C4-2B (cell line): ENCODE data around the gene AP2S1.

Source experiments
- ZFX ChIP-seq: fragments of 450-650 bp; IDR thresholded peaks from 2 replicates; pipeline ENCODE4 v1.6.1; 2017
- TF ChIP-seq, protein P1 (sequence below): fragments of 450-650 bp; conservative IDR thresholded peaks from 2 replicates; pipeline ENCODE4 v1.5.1; 2017; ENCODE audit warnings: mild to moderate bottlenecking

DNA sequence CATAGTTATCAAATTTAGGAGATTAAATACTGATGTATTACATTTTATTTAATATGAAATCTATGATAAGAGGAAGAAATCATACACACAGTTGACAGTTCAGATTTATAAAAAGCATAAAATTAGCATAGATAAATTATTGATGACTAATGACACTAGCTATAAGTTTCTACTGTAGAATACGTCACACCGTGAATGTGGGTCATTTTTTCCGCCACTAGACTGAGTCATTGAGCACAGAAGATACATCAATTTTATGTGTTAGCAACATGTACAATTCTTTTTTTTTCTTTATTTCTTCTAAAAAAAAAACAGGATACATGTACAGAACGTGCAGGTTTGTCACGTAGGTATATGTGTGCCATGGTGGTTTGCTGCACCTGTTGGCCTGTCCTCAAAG, 22.2 kb downstream of the AP2S1 start:
- TF ChIP-seq, protein P1, sequence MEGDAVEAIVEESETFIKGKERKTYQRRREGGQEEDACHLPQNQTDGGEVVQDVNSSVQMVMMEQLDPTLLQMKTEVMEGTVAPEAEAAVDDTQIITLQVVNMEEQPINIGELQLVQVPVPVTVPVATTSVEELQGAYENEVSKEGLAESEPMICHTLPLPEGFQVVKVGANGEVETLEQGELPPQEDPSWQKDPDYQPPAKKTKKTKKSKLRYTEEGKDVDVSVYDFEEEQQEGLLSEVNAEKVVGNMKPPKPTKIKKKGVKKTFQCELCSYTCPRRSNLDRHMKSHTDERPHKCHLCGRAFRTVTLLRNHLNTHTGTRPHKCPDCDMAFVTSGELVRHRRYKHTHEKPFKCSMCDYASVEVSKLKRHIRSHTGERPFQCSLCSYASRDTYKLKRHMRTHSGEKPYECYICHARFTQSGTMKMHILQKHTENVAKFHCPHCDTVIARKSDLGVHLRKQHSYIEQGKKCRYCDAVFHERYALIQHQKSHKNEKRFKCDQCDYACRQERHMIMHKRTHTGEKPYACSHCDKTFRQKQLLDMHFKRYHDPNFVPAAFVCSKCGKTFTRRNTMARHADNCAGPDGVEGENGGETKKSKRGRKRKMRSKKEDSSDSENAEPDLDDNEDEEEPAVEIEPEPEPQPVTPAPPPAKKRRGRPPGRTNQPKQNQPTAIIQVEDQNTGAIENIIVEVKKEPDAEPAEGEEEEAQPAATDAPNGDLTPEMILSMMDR = no peak
- TF ChIP-seq ZFX = no peak
